K562 (cell line): ENCODE data around the gene METTL25B. TPM values are rescaled to one million over a fixed set of nuclear protein-coding genes. Genes with fewer than 3 reads are reported as not detected.

ENCODE experiments used
- CCAR2 ChIP-seq: fragments of 200-400 bp; formaldehyde crosslinking; IDR thresholded peaks from 2 replicates; pipeline ENCODE4 v1.6.1; 2017; ENCODE audit warnings: mild to moderate bottlenecking, low read depth, low read length
- CGGBP1 ChIP-seq: fragments of 250-450 bp; sonication (Bioruptor Pico); IDR thresholded peaks from 2 replicates; pipeline ENCODE4 v1.9.0; 2021; ENCODE audit warnings: mild to moderate bottlenecking
- CREBBP ChIP-seq: IDR thresholded peaks from one replicate; pipeline ENCODE4 v1.6.1; 2012; ENCODE audit warnings: low read depth, mild to moderate bottlenecking, control low read depth, inconsistent platforms, low read length
- DEAF1 ChIP-seq: fragments of 450-650 bp; formaldehyde crosslinking; IDR thresholded peaks from 2 replicates; pipeline ENCODE4 v1.4.0; 2020; ENCODE audit warnings: mild to moderate bottlenecking, moderate library complexity
- E2F8 ChIP-seq: fragments of 450-650 bp; IDR thresholded peaks from 2 replicates; pipeline ENCODE4 v1.7.1; 2018; ENCODE audit warnings: mild to moderate bottlenecking, low read depth; ENCODE audit not compliant: partially characterized antibody
- HINFP ChIP-seq: fragments of 450-650 bp; conservative IDR thresholded peaks from 2 replicates; pipeline ENCODE4 v1.6.1; 2016; ENCODE audit warnings: missing genetic modification characterization, low read depth, mild to moderate bottlenecking, control low read depth, missing compliant biosample characterization
- HMBOX1 ChIP-seq: sonication (generic); IDR thresholded peaks from 2 replicates; pipeline ENCODE4 v1.6.1; 2016
- HNRNPLL ChIP-seq: fragments of 200-400 bp; formaldehyde crosslinking; IDR thresholded peaks from 2 replicates; pipeline ENCODE4 v1.6.1; 2017; ENCODE audit warnings: low read length, low read depth, mild to moderate bottlenecking; ENCODE audit not compliant: poor library complexity, severe bottlenecking
- MNT ChIP-seq, 2 experiments: fragments of 450-650 bp; conservative IDR thresholded peaks; 2 replicates each; pipeline ENCODE4 v1.6.1; 2017; ENCODE audit warnings: mild to moderate bottlenecking in 2 of 2, moderate library complexity in 2 of 2
- PCBP2 ChIP-seq: fragments of 200-400 bp; formaldehyde crosslinking; IDR thresholded peaks from 2 replicates; pipeline ENCODE4 v1.6.1; 2018; ENCODE audit warnings: low read length, low read depth, mild to moderate bottlenecking, moderate library complexity; ENCODE audit not compliant: poor library complexity, severe bottlenecking
- RBM39 ChIP-seq: fragments of 200-400 bp; formaldehyde crosslinking; optimal IDR thresholded peaks from 2 replicates; pipeline ENCODE3; 2018; ENCODE audit warnings: low read depth, low read length
- SIN3B ChIP-seq: fragments of 450-650 bp; IDR thresholded peaks from 2 replicates; pipeline ENCODE4 v1.6.1; 2017; ENCODE audit warnings: low read depth, mild to moderate bottlenecking, moderate library complexity
- TCF7 ChIP-seq: sonication (generic); IDR thresholded peaks from 2 replicates; pipeline ENCODE4 v1.6.1; 2016; ENCODE audit warnings: antibody characterized with exemption, borderline replicate concordance
- ZBTB43 ChIP-seq: sonication (generic); formaldehyde crosslinking; IDR thresholded peaks from 2 replicates; pipeline ENCODE4 v1.8.0; 2023; ENCODE audit warnings: mild to moderate bottlenecking, missing genetic modification reagents
- ZNF408 ChIP-seq: fragments of 250-450 bp; sonication (Bioruptor Pico); IDR thresholded peaks from 2 replicates; pipeline ENCODE4 v1.4.0; 2020; ENCODE audit warnings: low read depth, mild to moderate bottlenecking, moderate library complexity
- ZNF778 ChIP-seq: fragments of 450-650 bp; formaldehyde crosslinking; IDR thresholded peaks from 2 replicates; pipeline ENCODE4 v1.4.0; 2020; ENCODE audit warnings: mild to moderate bottlenecking, moderate library complexity
- polyA plus RNA-seq, 8 experiments: library from polyadenylated mRNA; depleted of rRNA in 4 of 8; stranded (reverse) in 5 of 8; unstranded in 3 of 8; fragments of >200 nt; fragmentation: Nextera tagmentation in 2 of 8; fragmentation: Illumina TruSeq in 1 of 8; extraction: Ambion mirVana in 2 of 8; extraction: Trizol in 1 of 8; gene quantifications; 2 replicates each; pipeline versions ENCODE4 v1.2.1 to v1.2.3, GENCODE V29; 2011 to 2014; ENCODE audit warnings: inconsistent platforms in 1 of 8, missing spikeins in 1 of 8
- total RNA-seq, 7 experiments: library from RNA; depleted of rRNA in 6 of 7; stranded (reverse); fragments of >200 nt in 6 of 7; fragmentation: Illumina TruSeq in 2 of 7; extraction: Trizol in 2 of 7; gene quantifications; 2 replicates each; pipeline versions ENCODE4 v1.2.1 to v1.2.3, GENCODE V29; 2011 to 2021; ENCODE audit warnings: low replicate concordance in 1 of 7

The METTL25B gene
- total and polyA plus RNA-seq, 9 of the 15 experiments (the other 6 are each of a cell fraction or from before 2014, with no cell fraction given), result 7.7 to 48.3 (median 33.1) TPM

GRCh38 chr1:156768610-156769295 lies 40.5 kb downstream of the METTL25B start (continued):
- no peak for TF ChIP-seq DEAF1 (CRISPR knock-in tag)
- TF ChIP-seq HNRNPLL, result no peak
- TF ChIP-seq ZNF408 (CRISPR knock-in tag), result no peak
- no peak for TF ChIP-seq CCAR2
- no peak for TF ChIP-seq ZBTB43 (CRISPR knock-in tag)
- no peak for TF ChIP-seq SIN3B
- TF ChIP-seq CREBBP, result no peak
- TF ChIP-seq PCBP2, result no peak
- peak in 1 of 2 experiments; percentile 13; a peak in 1 of 4 replicates for TF ChIP-seq MNT (conservative IDR thresholded peaks at IDR 0.05)
- no peak for TF ChIP-seq HMBOX1
- no peak for TF ChIP-seq E2F8
- TF ChIP-seq HINFP, result no peak
- TF ChIP-seq CGGBP1 (CRISPR knock-in tag), result no peak
- TF ChIP-seq TCF7, result no peak
- no peak for TF ChIP-seq RBM39
- TF ChIP-seq ZNF778 (CRISPR knock-in tag), result no peak
